ENCODE data around the gene ZNF831. TPM values are rescaled to one million over a fixed set of nuclear protein-coding genes. Genes with fewer than 3 reads are reported as not detected.

The ZNF831 gene
- total RNA-seq, 1 experiment from 2014 or later, result 0.15 TPM

- Histone ChIP-seq H2AFZ (ENCODE audit: low read depth, low read length, poor library complexity, severe bottlenecking) (no peak overlapping the region), H3K4me1 (ENCODE audit: control insufficient read depth in 1 of 2, insufficient read depth in 2 of 2, low read length in 2 of 2) (no peaks in the 10 kb centered on the region), H3K79me2 (ENCODE audit: insufficient read depth, low read length) (no peaks in the 10 kb centered on the region), H4K20me1 (ENCODE audit: insufficient read depth) (peaks cover under 1% of the 10 kb centered on the region; the same call in 1 of the 2 replicates), H3K9ac (ENCODE audit: low read length) (no peak overlapping the region), H3K9me2 (ENCODE audit: insufficient read depth) (no peaks in the 10 kb centered on the region), H3K4me3 (replicated peaks in 1 of 2; ENCODE audit: low read depth in 1 of 2, low read length in 2 of 2) (no peak overlapping the region), H3K9me3 (ENCODE audit: control insufficient read depth in 1 of 2, insufficient read depth in 1 of 2, low read depth in 1 of 2, low read length in 2 of 2) (no peaks in the 10 kb centered on the region), H3K27ac (ENCODE audit: low read depth, low read length) (no peak overlapping the region), H3K4me2 (ENCODE audit: low read length) (no peak overlapping the region), H3K27me3 (ENCODE audit: insufficient read depth, low read length) (peaks cover 68% of the 10 kb centered on the region), H3K36me3 (ENCODE audit: control insufficient read depth in 1 of 2, insufficient read depth in 2 of 2, low read length in 2 of 2) (no peaks in the 10 kb centered on the region)
- CTCF ChIA-PET, result no interaction called here
- TF ChIP-seq CBX3 (IDR thresholded peaks at IDR 0.05; ENCODE audit: low read depth) (no peak), SRF (IDR thresholded peaks at IDR 0.05; ENCODE audit: low read depth) (no peak), CEBPB (IDR thresholded peaks at IDR 0.05; ENCODE audit: low read depth) (no peak), FOSL1 (IDR thresholded peaks at IDR 0.05; ENCODE audit: low read depth) (no peak), POLR2A (IDR thresholded peaks at IDR 0.05; ENCODE audit: borderline replicate concordance, extremely low read depth, insufficient read depth, insufficient read length) (no peak), JUND (IDR thresholded peaks at IDR 0.05) (no peak), CTCF (IDR thresholded peaks at IDR 0.05 in 2 of 3, conservative IDR thresholded peaks at IDR 0.05 in 1 of 3; ENCODE audit: borderline replicate concordance in 1 of 3, insufficient read depth in 1 of 3, low read depth in 2 of 3, low read length in 2 of 3) (no peak)
- DNase-seq (ENCODE audit: low read depth, low spot score), result no peak
- POLR2A ChIA-PET, result no interaction called here
- BruUV-seq (replicated peaks), result no TSS peak
- intact Hi-C loops (cut with micrococcal nuclease), result no loop called here
- ATAC-seq, result no peak
- RAD21 ChIA-PET (ENCODE audit: low non-redundant PET in 1 of 2, low total read pairs in 2 of 2, uncharacterized antibody in 2 of 2, unreplicated experiment in 2 of 2), result no interaction called here
Measured at GRCh38 chr20:59164686-59165391, 1.2 kb downstream of the ZNF831 start.

- no peaks in the 10 kb centered on the region for H3K4me1 ChIP-seq (ENCODE audit: control insufficient read depth in 1 of 2, insufficient read depth in 2 of 2, low read length in 2 of 2)
- H3K27me3 ChIP-seq (ENCODE audit: insufficient read depth, low read length), result peaks cover 70% of the 10 kb centered on the region
- DNase-seq (ENCODE audit: low read depth, low spot score) (no peak), ATAC-seq (no peak)
- no peak overlapping the region for H3K4me2 ChIP-seq (ENCODE audit: low read length)
- ChIA-PET CTCF (no interaction called here), RAD21 (ENCODE audit: low non-redundant PET in 1 of 2, low total read pairs in 2 of 2, uncharacterized antibody in 2 of 2, unreplicated experiment in 2 of 2) (no interaction called here), POLR2A (no interaction called here)
- H3K9ac ChIP-seq (ENCODE audit: low read length), result no peak overlapping the region
- H3K79me2 ChIP-seq (ENCODE audit: insufficient read depth, low read length), result no peaks in the 10 kb centered on the region
- no peak for TF ChIP-seq CTCF (IDR thresholded peaks at IDR 0.05 in 2 of 3, conservative IDR thresholded peaks at IDR 0.05 in 1 of 3; ENCODE audit: borderline replicate concordance in 1 of 3, insufficient read depth in 1 of 3, low read depth in 2 of 3, low read length in 2 of 3)
- TF ChIP-seq CEBPB (IDR thresholded peaks at IDR 0.05; ENCODE audit: low read depth), result no peak
- no peak for TF ChIP-seq SRF (IDR thresholded peaks at IDR 0.05; ENCODE audit: low read depth)
- no peak for TF ChIP-seq TCF7L2 (IDR thresholded peaks at IDR 0.05; ENCODE audit: borderline replicate concordance, extremely low read depth, insufficient read depth, insufficient read length)
- no peak for TF ChIP-seq FOSL1 (IDR thresholded peaks at IDR 0.05; ENCODE audit: low read depth)
- TF ChIP-seq POLR2AphosphoS5 (IDR thresholded peaks at IDR 0.05; ENCODE audit: low read depth, low read length), result no peak
- no peak for TF ChIP-seq MAX (IDR thresholded peaks at IDR 0.05)
- H4K20me1 ChIP-seq (ENCODE audit: insufficient read depth), result peaks cover 3% of the 10 kb centered on the region; the same call in 1 of the 2 replicates
- H3K4me3 ChIP-seq (replicated peaks in 1 of 2; ENCODE audit: low read depth in 1 of 2, low read length in 2 of 2), result no peak overlapping the region
- H3K9me3 ChIP-seq (ENCODE audit: control insufficient read depth in 1 of 2, insufficient read depth in 1 of 2, low read depth in 1 of 2, low read length in 2 of 2), result no peaks in the 10 kb centered on the region
- no peaks in the 10 kb centered on the region for H3K9me2 ChIP-seq (ENCODE audit: insufficient read depth)
- H3K36me3 ChIP-seq (ENCODE audit: control insufficient read depth in 1 of 2, insufficient read depth in 2 of 2, low read length in 2 of 2), result no peaks in the 10 kb centered on the region
- no TSS peak for BruUV-seq (replicated peaks)
- H2AFZ ChIP-seq (ENCODE audit: low read depth, low read length, poor library complexity, severe bottlenecking), result no peak overlapping the region
- no peak overlapping the region for H3K27ac ChIP-seq (ENCODE audit: low read depth, low read length)
- intact Hi-C loops (cut with micrococcal nuclease), result no loop called here
Measured at GRCh38 chr20:59165396-59165795, 1.8 kb downstream of the ZNF831 start.
